ENCODE data around the gene ZBTB5.
A peak's percentile ranks its signal among the peaks of the same experiment; 100 is the strongest.

DNA sequence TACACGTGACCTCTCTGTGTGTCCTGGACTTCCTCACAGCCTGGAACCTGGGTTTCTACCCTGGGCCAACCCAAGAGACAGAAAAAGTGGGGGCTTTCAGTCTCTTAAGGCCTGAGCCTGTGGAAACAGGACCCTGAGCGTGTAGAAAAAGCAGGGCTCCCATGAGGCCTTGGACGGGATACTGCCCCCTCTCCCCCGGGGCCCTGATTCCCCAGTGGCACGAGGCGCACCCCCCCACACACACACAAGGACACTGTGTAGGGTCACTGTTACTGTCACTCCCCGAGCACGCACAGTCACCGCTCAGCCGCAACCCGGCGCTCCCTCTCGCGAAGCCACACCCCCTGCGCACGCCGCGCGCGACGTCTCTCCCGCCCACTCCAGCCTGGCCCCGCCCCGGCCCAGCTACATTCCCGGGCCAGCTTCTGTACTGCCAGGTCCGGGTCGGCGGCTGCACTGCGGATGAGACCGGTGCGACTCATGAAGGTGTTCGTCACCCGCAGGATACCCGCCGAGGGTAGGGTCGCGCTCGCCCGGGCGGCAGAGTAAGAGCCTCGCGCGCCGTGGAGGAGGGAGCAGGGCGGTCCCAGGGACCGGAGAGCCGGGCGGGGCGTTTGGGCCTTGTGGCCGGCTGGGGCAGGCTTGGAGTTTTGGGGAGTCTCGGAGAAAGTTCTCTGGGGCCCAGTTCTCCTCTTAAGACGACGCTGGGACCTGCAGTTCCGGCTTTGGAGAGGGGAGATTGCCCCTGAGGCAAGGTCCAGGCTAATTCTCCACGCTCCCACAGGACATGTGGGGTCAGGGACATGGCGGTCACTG is 42.8 kb downstream of the ZBTB5 start, which contains the start of gene GRHPR:
- no peak for TF ChIP-seq TARDBP (IDR thresholded peaks at IDR 0.05)
- no peak for TF ChIP-seq BHLHE40 (IDR thresholded peaks at IDR 0.05; ENCODE audit: borderline replicate concordance)
- no peak for TF ChIP-seq LEF1 (IDR thresholded peaks at IDR 0.05; ENCODE audit: borderline replicate concordance)
- TF ChIP-seq SUZ12 (IDR thresholded peaks at IDR 0.05) = no peak
- no peak for TF ChIP-seq FOXM1 (IDR thresholded peaks at IDR 0.05; ENCODE audit: borderline replicate concordance)
- TF ChIP-seq L3MBTL2 (conservative IDR thresholded peaks at IDR 0.05) = peak; percentile 48
- no peak for TF ChIP-seq HDGF (IDR thresholded peaks at IDR 0.05; ENCODE audit: borderline replicate concordance)
- no peak for TF ChIP-seq FOXK2 (IDR thresholded peaks at IDR 0.05)
- no peak for TF ChIP-seq NFRKB (IDR thresholded peaks at IDR 0.05)
